Calu3 (cell line): ENCODE data around the gene PIK3R6. TPM values are rescaled to one million over a fixed set of nuclear protein-coding genes. Genes with fewer than 3 reads are reported as not detected.

ENCODE experiments used
- BruUV-seq: library from RNA; stranded (reverse); fragments of 400-500 nt; replicated peaks from 2 replicates; lab custom pipeline; 2021; lab: Mats Ljungman, UMichigan
- CTCF ChIA-PET: fragments of 300-600 bp; sonication (Branson Sonifier 250); formaldehyde crosslinking; loops from one replicate; lab custom pipeline; 2022; ENCODE audit warnings: antibody characterized with exemption; lab: Charles Lee
- DNase-seq: peaks from one replicate; pipeline ENCODE4 v3.0.0; 2022
- H3K27ac Mint-ChIP-seq: one replicate; pipeline ENCODE4 v1.8.0; 2022; ENCODE audit warnings: mixed read lengths; ENCODE audit not compliant: unreplicated experiment
- H3K27me3 Mint-ChIP-seq: one replicate; pipeline ENCODE4 v1.8.0; 2022; ENCODE audit warnings: mixed read lengths; ENCODE audit not compliant: unreplicated experiment
- H3K36me3 Mint-ChIP-seq: one replicate; pipeline ENCODE4 v1.8.0; 2022; ENCODE audit warnings: mild to moderate bottlenecking, moderate library complexity, mixed read lengths; ENCODE audit not compliant: insufficient read depth, unreplicated experiment
- H3K4me1 Mint-ChIP-seq: one replicate; pipeline ENCODE4 v1.8.0; 2022; ENCODE audit warnings: mild to moderate bottlenecking, low read depth, mixed read lengths; ENCODE audit not compliant: unreplicated experiment
- H3K4me3 Mint-ChIP-seq: one replicate; pipeline ENCODE4 v1.8.0; 2022; ENCODE audit warnings: mild to moderate bottlenecking, low read depth, moderate library complexity, mixed read lengths; ENCODE audit not compliant: unreplicated experiment
- H3K9me3 Mint-ChIP-seq: one replicate; pipeline ENCODE4 v1.8.0; 2022; ENCODE audit warnings: low read depth, mixed read lengths; ENCODE audit not compliant: unreplicated experiment
- CTCF ChIP-seq: fragments of 200-600 bp; IDR thresholded peaks from one replicate; pipeline ENCODE4 v1.8.0; 2022; ENCODE audit warnings: antibody characterized with exemption; ENCODE audit not compliant: unreplicated experiment
- intact Hi-C: fragments of 100-400 bp; cut with micrococcal nuclease; formaldehyde crosslinking; loops from one replicate; pipeline ENCODE4 v1.10.0; 2022; ENCODE audit not compliant: unreplicated experiment
- total RNA-seq: library from RNA; stranded (reverse); gene quantifications from 2 replicates; pipeline ENCODE4 v1.2.3, GENCODE V29; 2022

PIK3R6 gene
- total RNA-seq, 1 experiment from 2014 or later: not detected

- H3K9me3 Mint-ChIP-seq: no peaks in the 10 kb centered on the region
- CTCF ChIA-PET: no interaction called here
- no peak for TF ChIP-seq CTCF
- peaks cover 49% of the 10 kb centered on the region for H3K27me3 Mint-ChIP-seq
- DNase-seq: no peak
- intact Hi-C loops: no loop called here
- BruUV-seq: no TSS peak
- peaks cover 4% of the 10 kb centered on the region for H3K4me1 Mint-ChIP-seq
- no peak overlapping the region for H3K4me3 Mint-ChIP-seq
- H3K27ac Mint-ChIP-seq: no peak overlapping the region
- no peaks in the 10 kb centered on the region for H3K36me3 Mint-ChIP-seq
These were observed 32.7 kb upstream of the PIK3R6 start for GRCh38 chr17:8900207-8900606.

GRCh38 chr17:8898636-8899035 is 31.2 kb upstream of the PIK3R6 start:
- TF ChIP-seq CTCF: no peak
- Mint-ChIP-seq H3K27ac (no peak overlapping the region), H3K27me3 (peaks cover 44% of the 10 kb centered on the region), H3K4me3 (no peak overlapping the region), H3K4me1 (peaks cover 8% of the 10 kb centered on the region), H3K36me3 (no peaks in the 10 kb centered on the region), H3K9me3 (no peaks in the 10 kb centered on the region)
- CTCF ChIA-PET: no interaction called here
- BruUV-seq: no TSS peak
- intact Hi-C loops: no loop called here
- no peak for DNase-seq

- Mint-ChIP-seq H3K9me3 (no peaks in the 10 kb centered on the region), H3K36me3 (no peaks in the 10 kb centered on the region), H3K4me3 (no peak overlapping the region), H3K27me3 (peaks cover 44% of the 10 kb centered on the region), H3K4me1 (peaks cover 8% of the 10 kb centered on the region), H3K27ac (no peak overlapping the region)
- CTCF ChIA-PET: no interaction called here
- BruUV-seq: no TSS peak
- DNase-seq: no peak
- intact Hi-C loops: no loop called here
- TF ChIP-seq CTCF: no peak
These were observed 30.7 kb upstream of the PIK3R6 start for GRCh38 chr17:8898126-8898525.

GRCh38 chr17:8896641-8897635 is 29.5 kb upstream of the PIK3R6 start:
- CTCF ChIA-PET: no interaction called here
- no peak for TF ChIP-seq CTCF
- Mint-ChIP-seq H3K36me3 (no peaks in the 10 kb centered on the region), H3K4me3 (no peak overlapping the region), H3K27me3 (peaks cover 54% of the 10 kb centered on the region), H3K4me1 (peaks cover 8% of the 10 kb centered on the region), H3K9me3 (no peaks in the 10 kb centered on the region), H3K27ac (no peak overlapping the region)
- no TSS peak for BruUV-seq
- no peak for DNase-seq
- intact Hi-C loops: no loop called here
